HG02938 (cell line): ENCODE results near the gene C10orf62.
"Not testable (repeated sequence)": the region's sequence is repeated elsewhere in the genome, so short reads cannot be mapped to it uniquely, and the experiment has no call there.

Source experiments
- ATAC-seq: cut with Tn5 transposase; IDR thresholded peaks from one replicate; pipeline ENCODE4 v1.9.1; 2021; ENCODE audit warnings: mild to moderate bottlenecking, moderate library complexity; ENCODE audit not compliant: unreplicated experiment

The C10orf62 gene

GRCh38 chr10:97589479-97589878 is at the start of gene C10orf62:
TSS of gene C10orf62 (plus strand) at chr10:97589721. CDS start at chr10:97589898, 177 bp downstream.
- no peak for ATAC-seq

DNA sequence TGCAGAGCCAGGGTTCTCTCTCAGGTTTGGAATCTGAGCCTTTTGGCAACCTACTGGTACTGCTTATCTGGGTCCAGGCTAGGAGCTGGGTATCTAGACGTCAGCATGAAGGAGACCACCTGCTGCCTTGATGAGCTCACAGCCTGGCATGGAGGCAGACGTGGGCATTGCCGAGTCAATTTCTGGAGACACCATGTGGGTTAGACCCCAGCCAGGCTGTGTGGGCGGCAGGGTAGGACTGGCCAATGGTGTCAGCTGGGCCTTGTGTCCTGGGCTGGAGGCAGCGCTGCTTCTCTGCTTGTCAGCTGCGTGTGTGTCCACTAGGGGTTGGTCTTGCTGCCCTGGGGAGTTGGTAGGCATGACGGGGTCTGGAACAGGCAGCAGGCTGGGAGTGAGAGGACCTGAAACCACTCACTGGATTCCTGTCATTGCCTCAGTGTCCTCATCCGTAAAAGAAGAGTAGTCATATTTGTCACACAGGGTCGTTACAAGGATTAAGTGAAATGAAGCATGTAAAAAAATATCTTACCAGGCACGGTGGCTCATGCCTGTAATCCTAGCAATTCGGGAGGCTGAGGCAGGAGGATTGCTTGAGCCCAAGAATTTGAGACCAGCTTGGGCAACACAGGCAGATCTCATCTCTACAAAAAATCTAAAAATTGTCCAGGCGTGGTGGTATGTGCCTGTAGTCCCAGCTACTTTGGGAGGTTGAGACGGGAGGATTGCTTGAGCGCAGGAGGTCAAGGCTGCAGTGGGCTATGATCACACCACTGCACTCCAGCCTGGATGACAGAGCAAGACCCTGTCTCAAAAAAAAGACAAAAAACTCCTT is 48.6 kb upstream of the C10orf62 start:
- ATAC-seq: no peak

DNA sequence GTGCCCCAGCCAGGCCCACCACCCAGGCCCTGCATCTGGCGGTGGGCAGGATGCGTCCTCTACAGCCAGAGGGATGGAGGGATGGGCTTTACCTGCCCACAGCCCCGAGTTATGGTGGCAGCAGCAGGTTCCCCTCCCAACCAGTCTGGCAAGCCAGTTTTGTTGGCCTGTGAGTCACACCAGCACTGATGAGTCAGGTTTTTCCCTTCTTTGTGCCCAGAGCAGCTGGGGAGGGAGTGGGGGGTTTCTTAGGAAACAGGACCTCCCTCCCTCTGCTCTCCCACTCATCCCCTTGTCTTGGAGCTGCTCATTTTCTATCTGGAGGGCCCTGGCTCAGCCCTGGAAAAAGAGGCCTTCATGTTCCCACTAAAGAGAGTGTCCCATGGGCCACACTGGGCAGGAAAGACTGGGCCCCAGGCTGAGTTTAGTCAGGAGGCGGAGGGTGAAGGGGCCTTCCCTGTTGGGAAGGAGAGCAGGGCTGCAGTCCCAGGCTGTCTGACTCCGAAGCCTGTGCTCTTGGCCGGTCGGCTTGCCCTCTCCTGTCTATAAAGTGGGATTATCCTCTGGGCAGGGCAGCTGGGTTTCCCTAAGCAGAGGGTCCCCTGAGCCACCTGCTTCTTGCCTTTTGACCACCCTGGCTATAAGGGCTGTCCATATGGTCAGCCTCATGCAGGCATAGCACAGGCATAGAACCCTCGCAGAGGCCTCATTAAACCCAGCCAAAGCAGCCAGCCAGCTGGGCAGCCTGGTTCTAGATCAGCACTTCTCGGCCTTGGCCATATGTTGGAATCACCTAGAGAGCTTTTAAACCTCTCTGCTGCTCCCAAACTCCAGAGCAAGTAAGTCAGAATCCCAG is 47.1 kb upstream of the C10orf62 start:
- no peak for ATAC-seq

- ATAC-seq: no peak
Measured at GRCh38 chr10:97543025-97543546, 46.4 kb upstream of the C10orf62 start.

DNA sequence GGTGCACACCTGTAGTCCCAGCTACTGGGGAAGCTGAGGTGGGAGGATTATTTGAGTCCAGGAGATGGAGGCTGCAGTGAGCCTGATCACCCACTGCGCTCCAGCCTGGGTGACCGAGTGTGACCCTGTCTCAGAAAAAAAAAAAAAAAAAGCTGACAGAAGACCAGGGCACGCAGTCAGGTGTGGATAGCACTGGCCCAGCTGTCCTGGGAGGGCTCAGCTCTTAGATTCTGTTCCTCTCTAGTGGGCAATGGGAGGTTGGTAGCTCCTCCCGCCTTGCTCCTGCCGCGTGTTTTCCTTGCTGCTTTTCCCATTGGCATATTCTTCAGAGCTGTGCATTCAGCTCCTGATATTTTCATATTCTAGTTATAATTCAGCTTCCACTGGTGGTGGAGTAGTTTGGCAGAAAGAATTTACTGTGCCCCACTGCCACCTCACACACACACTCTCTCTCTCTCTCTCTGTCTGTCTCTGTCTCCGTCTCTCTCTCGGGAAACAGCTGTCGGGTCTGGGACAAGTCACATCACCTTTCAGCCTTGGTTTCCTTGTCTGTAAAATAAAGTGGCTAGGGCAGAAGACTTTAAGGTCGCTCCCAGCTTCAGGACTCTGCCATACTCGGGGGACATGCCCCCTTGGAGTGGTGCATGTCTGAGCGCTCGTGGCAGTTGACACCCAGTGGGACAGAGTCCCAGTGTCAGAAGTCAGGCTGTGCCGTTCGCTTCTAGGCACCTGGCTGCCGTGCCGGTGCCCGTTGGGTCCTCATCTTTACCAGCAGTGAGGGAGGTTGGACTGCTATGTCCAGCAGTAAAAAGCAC is 42.9 kb upstream of the C10orf62 start:
- no peak for ATAC-seq

DNA sequence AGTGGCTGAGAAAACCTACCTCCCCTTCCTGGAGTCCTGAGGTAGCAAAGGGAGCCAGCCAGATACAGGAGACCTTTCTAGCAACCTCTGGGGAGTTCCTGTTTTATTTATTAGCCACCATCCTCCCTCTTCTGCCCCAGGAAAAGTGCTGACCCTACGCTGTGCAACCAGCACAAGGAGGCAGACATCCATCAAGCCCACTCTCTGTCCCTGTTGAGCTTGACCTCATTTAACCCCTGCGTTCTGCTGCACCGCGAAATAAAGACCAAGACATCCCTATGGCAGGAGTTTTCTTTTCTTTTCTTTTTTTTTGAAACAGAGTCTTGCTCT is 42.3 kb upstream of the C10orf62 start:
- no peak for ATAC-seq

- no peak for ATAC-seq
Measured at GRCh38 chr10:97547962-97548361, 41.6 kb upstream of the C10orf62 start.

DNA sequence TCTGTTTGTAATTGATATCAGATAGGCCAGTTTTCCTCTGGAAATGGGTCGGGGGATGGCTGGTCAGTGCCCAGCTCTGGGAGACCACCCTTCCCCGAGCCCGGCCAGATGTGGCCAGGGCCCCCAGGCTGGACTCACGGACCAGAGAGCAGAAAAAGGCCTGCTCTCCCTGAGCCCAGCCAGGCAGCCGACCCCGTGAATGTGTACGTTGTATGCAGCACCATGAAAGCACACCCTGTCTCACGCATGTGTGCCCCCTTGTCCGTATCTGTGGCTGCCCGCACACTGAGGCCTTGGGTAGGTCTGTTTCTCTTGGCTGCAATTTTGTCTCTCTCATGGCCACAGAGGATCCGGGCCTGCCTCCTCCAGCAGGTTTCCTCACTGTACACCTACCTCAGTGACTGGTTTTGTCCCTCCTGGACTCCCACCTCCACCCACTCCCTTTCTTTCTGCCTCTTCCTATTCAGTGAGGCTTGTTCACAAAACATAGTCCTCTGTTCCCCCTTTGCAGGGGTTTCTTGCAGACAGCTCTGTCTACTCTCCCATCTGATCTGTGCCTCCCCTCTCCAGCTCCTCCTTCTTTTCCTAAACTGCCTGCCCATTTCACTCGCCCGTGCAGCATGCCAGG is 40.6 kb upstream of the C10orf62 start:
- ATAC-seq: no peak

DNA sequence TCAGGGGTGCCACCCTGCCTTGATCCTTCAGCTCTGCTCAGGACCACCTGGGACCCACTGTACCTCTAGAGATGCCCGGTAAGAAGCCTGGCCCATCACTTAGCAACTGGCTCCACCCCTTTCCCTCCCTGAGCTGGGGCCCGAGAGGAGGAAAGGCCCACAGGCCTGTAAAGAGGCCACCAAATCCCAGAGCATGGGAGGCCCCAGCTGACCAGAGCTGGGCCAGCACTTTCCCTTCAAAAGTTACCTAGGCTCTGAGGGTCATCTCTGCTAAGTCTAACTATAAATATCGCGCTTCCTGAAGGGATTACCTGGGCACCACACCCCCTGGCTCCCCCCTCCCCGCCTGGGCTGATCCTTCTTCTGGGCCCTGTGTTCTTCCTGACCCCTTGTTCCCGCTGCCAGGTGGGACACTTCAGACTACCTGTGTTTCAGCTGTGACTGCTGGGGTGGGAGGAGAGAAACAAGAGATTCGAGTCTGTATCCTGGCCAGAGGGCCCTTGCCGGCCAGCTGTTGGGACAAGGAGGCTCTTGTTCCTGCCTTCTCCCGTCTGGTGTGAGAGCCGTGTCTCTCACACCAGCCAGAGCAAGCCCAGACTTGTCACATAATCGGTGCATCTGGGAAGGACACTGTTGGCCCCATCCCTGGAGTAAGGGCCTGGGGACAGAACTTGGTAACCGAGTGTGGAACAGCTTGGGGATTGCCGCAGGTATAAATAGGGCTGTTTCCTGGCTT is 39.8 kb upstream of the C10orf62 start:
- ATAC-seq: no peak

DNA sequence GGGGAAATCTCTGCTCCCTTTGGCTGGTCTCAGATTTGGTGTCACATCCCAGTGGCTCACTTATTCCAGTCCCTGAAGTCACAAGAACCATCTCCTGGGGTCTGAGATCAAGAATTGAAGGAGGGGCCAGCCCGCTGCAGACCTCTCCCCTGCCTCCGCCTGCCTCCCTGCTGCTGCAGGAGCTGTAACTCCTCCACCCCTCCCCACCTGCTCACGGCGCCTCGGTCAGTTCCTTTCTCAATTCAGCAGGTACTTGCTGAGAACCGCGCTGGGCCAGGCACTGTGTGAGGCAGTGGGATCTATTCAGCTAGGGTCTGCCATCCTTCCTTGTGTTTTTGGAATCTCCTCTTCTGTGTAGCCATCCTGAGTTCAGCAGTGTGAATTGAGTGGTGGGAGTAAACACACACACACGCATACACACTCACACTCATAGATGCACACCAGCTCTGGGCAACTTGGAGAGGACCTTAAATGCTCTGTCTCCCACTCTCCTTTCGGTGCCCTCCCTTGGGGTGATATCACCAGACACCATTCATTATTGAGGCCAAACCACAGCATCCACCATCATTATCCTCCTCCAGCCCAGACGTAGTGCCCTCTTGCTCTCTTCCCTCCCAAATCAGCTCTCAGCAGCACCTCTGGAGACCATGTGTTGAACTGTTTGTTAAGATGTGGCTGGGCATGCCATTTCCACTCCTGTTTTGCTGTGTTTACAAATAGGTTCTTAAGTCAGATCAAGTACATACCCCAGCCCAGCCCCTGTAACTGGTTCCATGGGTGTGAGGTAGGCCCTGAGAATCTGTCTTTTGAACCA is 39.0 kb upstream of the C10orf62 start:
- ATAC-seq: no peak

DNA sequence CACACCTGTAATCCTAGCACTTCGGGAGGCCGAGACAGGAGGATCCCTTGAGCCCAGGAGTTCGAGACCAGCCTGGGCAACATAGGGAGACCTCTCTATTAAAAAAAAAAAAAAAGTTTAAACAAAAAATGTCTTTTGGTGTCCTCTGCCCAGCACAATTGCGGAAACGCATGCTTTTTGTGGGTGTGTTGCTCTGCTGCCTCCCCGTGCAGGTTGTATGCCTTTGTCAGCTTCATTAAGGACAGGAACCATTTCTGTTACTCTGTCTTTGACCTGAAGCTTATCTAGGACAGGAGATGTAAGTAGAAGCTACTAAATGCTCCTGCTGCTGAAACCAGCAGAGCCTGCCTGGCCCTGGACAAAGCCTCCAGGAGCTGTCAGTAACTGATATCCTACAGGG is 38.2 kb upstream of the C10orf62 start:
- ATAC-seq: no peak

DNA sequence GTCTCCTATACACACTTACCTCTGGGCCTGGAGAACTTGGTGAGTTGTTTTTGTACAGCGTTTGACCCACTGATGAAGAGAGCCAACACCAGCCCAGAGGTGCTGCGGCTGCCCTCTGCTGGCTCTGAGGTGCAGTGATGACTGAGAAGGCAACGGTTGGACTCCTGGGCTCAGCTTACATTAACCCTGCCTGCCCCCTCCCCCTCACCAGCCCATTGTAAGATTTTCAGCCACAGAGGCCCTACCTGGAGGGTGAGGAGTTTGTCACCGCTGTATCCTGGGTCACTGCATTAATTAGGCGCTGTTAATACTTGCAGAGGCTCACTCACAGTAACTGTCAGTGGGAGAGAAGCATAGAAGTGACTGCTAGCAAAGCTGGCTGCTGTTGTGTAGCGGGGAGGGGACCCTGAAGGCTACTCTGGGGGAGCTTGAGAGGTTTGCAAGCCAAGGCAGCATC is 35.9 kb upstream of the C10orf62 start:
- no peak for ATAC-seq

DNA sequence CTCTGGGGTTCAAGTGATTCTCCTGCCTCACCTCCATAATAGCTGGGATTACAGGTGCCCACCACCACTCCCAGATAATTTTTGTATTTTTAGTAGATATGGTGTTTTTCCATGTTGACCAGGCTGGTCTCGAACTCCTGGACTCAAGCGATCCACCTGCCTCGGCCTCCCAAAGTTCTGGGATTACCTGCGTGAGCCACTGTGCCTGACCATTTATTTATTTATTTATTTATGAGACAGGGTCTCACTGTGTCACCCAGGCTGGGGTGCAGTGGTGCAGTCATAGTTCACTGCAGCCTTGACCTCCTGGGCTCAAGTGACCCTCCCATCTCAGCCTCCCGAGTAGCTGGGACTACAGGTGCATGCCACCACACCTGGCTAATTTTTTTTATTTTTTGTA is 35.2 kb upstream of the C10orf62 start:
- not testable (repeated sequence) for ATAC-seq

- not testable (repeated sequence) for ATAC-seq
Measured at GRCh38 chr10:97555541-97555940, 34.0 kb upstream of the C10orf62 start.

DNA sequence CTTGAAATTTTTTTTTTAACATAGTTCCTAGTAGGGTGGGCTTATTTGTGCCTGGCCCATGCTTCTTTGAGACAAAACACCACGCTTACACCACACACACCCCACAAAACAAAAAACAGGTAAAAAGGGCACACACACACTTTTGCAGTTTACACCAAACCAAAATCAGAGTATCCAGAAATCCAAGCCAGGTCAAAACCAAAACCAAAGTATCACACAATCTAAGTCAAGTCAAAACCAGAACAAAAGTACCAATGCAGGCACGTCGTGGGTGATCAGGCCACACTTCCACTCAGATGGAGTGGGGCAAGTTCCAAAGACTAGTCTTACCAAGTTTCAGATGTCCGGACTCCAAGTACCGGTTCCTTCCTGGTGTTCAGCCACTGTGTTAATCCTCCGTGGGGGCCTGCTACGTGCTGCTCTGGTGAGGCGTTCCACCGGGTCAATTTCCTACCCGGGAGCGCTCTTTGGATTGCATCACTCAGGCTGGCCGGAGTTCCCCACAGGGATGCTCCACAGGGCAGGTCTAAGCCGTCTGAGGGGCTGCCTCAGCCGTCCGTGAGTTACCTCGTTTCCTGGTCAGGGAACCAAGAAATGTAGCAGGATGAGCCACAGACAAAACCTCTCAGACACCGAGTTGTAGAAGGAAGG is 28.7 kb upstream of the C10orf62 start:
- not testable (repeated sequence) for ATAC-seq

- ATAC-seq: not testable (repeated sequence)
Measured at GRCh38 chr10:97561386-97562077, 28.0 kb upstream of the C10orf62 start.

DNA sequence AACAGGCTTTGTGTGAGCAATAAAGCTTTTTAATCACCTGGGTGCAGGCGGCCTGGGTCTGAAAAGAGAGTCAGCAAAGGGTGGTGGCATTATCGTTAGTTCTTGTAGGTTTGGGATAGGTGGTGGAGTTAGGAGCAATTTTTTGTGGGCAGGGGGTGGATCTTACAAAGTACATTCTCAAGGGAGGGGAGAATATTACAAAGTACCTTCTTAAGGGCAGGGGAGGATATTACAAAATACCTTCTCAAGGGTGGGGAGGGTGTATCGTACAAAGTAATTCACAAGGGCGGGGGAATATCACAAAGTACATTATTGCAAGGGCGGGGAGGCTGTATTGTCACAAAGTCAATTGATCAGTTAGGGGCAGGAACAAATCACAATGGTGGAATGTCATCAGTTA is 27.2 kb upstream of the C10orf62 start:
- not testable (repeated sequence) for ATAC-seq

- ATAC-seq: no peak
Measured at GRCh38 chr10:97563337-97563736, 26.2 kb upstream of the C10orf62 start.
